CD14-positive monocyte (primary cell): Measurements from ENCODE around the gene SIPA1L3. TPM values are rescaled to one million over a fixed set of nuclear protein-coding genes. Genes with fewer than 3 reads are reported as not detected.

Source experiments
- DNase-seq, 3 donors: peaks; one replicate each; pipeline ENCODE4 v3.0.0-alpha.2; 2011 to 2022
- H2AFZ ChIP-seq: 2 replicates; pipeline ENCODE4 v1.6.0; 2012; ENCODE audit warnings: mild to moderate bottlenecking, low read depth, low read length, inconsistent platforms; ENCODE audit not compliant: insufficient read depth, poor library complexity, severe bottlenecking
- H3K27ac ChIP-seq, 2 donors: 1 replicate in 1 of 2; 2 replicates in 1 of 2; pipeline ENCODE4 v1.5.1; 2012 to 2013; ENCODE audit warnings: low read length in 2 of 2, control low read depth in 1 of 2, inconsistent platforms in 1 of 2, low read depth in 1 of 2, mild to moderate bottlenecking in 1 of 2
- H3K27me3 ChIP-seq, 2 donors: one replicate each; pipeline versions ENCODE4 v1.6.0 to v1.6.1; 2011 to 2013; ENCODE audit warnings: low read length in 2 of 2; ENCODE audit not compliant: control insufficient read depth in 2 of 2, insufficient read depth in 2 of 2
- H3K36me3 ChIP-seq, 2 donors: replicated peaks in 1 of 2; 1 replicate in 1 of 2; 2 replicates in 1 of 2; pipeline versions ENCODE4 v1.5.1 to v1.6.1; 2012 to 2013; ENCODE audit warnings: low read length in 2 of 2, control low read depth in 1 of 2, inconsistent platforms in 1 of 2, mild to moderate bottlenecking in 1 of 2; ENCODE audit not compliant: insufficient read depth in 2 of 2, control insufficient read depth in 1 of 2
- H3K4me1 ChIP-seq, 2 donors: 1 replicate in 1 of 2; 2 replicates in 1 of 2; pipeline versions ENCODE4 v1.5.1 to v1.6.1; 2012 to 2013; ENCODE audit warnings: low read length in 2 of 2, control low read depth in 1 of 2, inconsistent platforms in 1 of 2, mild to moderate bottlenecking in 1 of 2, moderate library complexity in 1 of 2; ENCODE audit not compliant: insufficient read depth in 2 of 2, control insufficient read depth in 1 of 2
- H3K4me2 ChIP-seq: replicated peaks from 2 replicates; pipeline ENCODE3; 2012; ENCODE audit warnings: low read length, moderate library complexity, mild to moderate bottlenecking; ENCODE audit not compliant: poor library complexity, severe bottlenecking; ENCODE audit errors: extremely low read depth
- H3K4me3 ChIP-seq, 3 experiments: fragments of 200-600 bp in 1 of 3; sonication (generic) in 1 of 3; replicated peaks in 1 of 3; 1 replicate in 2 of 3; 2 replicates in 1 of 3; pipeline ENCODE4 v1.5.1; 2011 to 2013; ENCODE audit warnings: low read length in 3 of 3, mild to moderate bottlenecking in 3 of 3, control low read depth in 2 of 3, low read depth in 2 of 3, inconsistent platforms in 1 of 3, moderate library complexity in 1 of 3
- H3K79me2 ChIP-seq: 2 replicates; pipeline ENCODE4 v1.6.0; 2012; ENCODE audit warnings: mild to moderate bottlenecking, control low read depth, inconsistent platforms, low read length, moderate library complexity; ENCODE audit not compliant: insufficient read depth
- H3K9ac ChIP-seq: 2 replicates; pipeline ENCODE4 v1.6.0; 2017; ENCODE audit warnings: low read length, mild to moderate bottlenecking; ENCODE audit not compliant: insufficient read depth, poor library complexity, severe bottlenecking
- H3K9me3 ChIP-seq, 2 donors: replicated peaks in 1 of 2; 1 replicate in 1 of 2; 2 replicates in 1 of 2; pipeline versions ENCODE4 v1.5.1 to v1.6.1; 2012 to 2013; ENCODE audit warnings: low read length in 2 of 2, control low read depth in 1 of 2; ENCODE audit not compliant: control insufficient read depth in 1 of 2, insufficient read depth in 1 of 2
- H4K20me1 ChIP-seq: 2 replicates; pipeline ENCODE4 v1.6.0; 2012; ENCODE audit warnings: mild to moderate bottlenecking, low read length, control low read depth, moderate library complexity; ENCODE audit not compliant: insufficient read depth
- H3K27ac Mint-ChIP-seq, 7 donors: one replicate each; pipeline ENCODE4 v1.8.0; 2020; ENCODE audit warnings: mild to moderate bottlenecking in 7 of 7, mixed read lengths in 7 of 7, moderate library complexity in 6 of 7, inconsistent platforms in 2 of 7
- H3K27me3 Mint-ChIP-seq, 3 donors: one replicate each; pipeline ENCODE4 v1.8.0; 2021 to 2022; ENCODE audit warnings: low read depth in 3 of 3, mild to moderate bottlenecking in 3 of 3, mixed read lengths in 3 of 3, moderate library complexity in 3 of 3, inconsistent platforms in 1 of 3
- H3K36me3 Mint-ChIP-seq, 2 donors: one replicate each; pipeline ENCODE4 v1.8.0; 2020; ENCODE audit warnings: mixed read lengths in 2 of 2, inconsistent platforms in 1 of 2, mild to moderate bottlenecking in 1 of 2
- H3K4me1 Mint-ChIP-seq: one replicate; pipeline ENCODE4 v1.8.0; 2020; ENCODE audit warnings: mild to moderate bottlenecking, mixed read lengths
- H3K4me3 Mint-ChIP-seq, 2 donors: one replicate each; pipeline ENCODE4 v1.8.0; 2020; ENCODE audit warnings: mild to moderate bottlenecking in 2 of 2, mixed read lengths in 2 of 2, moderate library complexity in 1 of 2
- H3K9me3 Mint-ChIP-seq, 7 donors: one replicate each; pipeline ENCODE4 v1.8.0; 2020 to 2022; ENCODE audit warnings: mixed read lengths in 7 of 7, mild to moderate bottlenecking in 6 of 7, moderate library complexity in 6 of 7, inconsistent platforms in 2 of 7
- WGBS: methylation state at CpG from one replicate; pipeline ENCODE4 v1.1.5; 2013; ENCODE audit warnings: missing lambda C conversion rate; ENCODE audit not compliant: insufficient coverage; 5-methylcytosine and 5-hydroxymethylcytosine counted together
- intact Hi-C, 2 donors: fragments of 100-400 bp; cut with micrococcal nuclease; formaldehyde crosslinking; loops; one replicate each; pipeline versions ENCODE4 v1.15.0 to v1.15.1; 2023
- polyA plus RNA-seq, 3 donors: library from polyadenylated mRNA; depleted of rRNA in 1 of 3; unstranded in 2 of 3; stranded (reverse) in 1 of 3; fragments of 300-500 nt in 2 of 3; fragments of >200 nt in 1 of 3; fragmentation: Illumina TruSeq in 2 of 3; gene quantifications; 1 replicate in 2 of 3; 2 replicates in 1 of 3; pipeline ENCODE4 v1.2.3, GENCODE V29; 2012 to 2021
- TF ChIP-seq, protein P1 (sequence below): fragments of 200-600 bp; IDR thresholded peaks from one replicate; pipeline ENCODE4 v1.8.0; 2022; ENCODE audit warnings: antibody characterized with exemption, mild to moderate bottlenecking

Gene SIPA1L3
- polyA plus RNA-seq, 3 donors: 0.55 to 4.5 (median 0.99) TPM

DNA sequence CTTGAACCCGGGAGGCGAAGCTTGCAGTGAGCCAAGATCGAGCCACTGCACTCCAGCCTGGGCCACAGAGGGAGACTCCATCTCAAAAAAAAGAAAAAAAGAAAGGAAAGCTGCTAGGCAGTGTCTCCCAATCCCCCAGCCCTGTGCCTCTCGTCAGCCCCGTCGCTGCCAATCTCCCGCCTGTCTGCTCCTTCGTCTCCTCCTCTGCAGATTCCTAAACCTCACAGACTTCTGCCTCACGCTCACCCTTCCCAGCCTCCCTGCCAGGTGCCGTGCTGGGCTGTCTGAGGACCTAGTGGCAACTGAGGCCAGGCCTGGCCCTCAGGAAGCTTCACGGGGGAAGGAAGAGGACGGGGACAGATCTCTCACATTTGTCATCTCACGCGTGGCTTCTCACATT, 295.5 kb downstream of the SIPA1L3 start:
- H2AFZ ChIP-seq: no peak overlapping the region
- H3K9me3 Mint-ChIP-seq: no peaks in the 10 kb centered on the region
- TF ChIP-seq, protein P1, sequence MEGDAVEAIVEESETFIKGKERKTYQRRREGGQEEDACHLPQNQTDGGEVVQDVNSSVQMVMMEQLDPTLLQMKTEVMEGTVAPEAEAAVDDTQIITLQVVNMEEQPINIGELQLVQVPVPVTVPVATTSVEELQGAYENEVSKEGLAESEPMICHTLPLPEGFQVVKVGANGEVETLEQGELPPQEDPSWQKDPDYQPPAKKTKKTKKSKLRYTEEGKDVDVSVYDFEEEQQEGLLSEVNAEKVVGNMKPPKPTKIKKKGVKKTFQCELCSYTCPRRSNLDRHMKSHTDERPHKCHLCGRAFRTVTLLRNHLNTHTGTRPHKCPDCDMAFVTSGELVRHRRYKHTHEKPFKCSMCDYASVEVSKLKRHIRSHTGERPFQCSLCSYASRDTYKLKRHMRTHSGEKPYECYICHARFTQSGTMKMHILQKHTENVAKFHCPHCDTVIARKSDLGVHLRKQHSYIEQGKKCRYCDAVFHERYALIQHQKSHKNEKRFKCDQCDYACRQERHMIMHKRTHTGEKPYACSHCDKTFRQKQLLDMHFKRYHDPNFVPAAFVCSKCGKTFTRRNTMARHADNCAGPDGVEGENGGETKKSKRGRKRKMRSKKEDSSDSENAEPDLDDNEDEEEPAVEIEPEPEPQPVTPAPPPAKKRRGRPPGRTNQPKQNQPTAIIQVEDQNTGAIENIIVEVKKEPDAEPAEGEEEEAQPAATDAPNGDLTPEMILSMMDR: no peak
- H3K9ac ChIP-seq: no peak overlapping the region
- no peak overlapping the region for H3K27ac Mint-ChIP-seq
- H3K79me2 ChIP-seq: no peaks in the 10 kb centered on the region
- no peaks in the 10 kb centered on the region for H3K4me1 ChIP-seq
- peaks cover 2% of the 10 kb centered on the region for H3K4me1 Mint-ChIP-seq
- intact Hi-C loops: no loop called here
- no peaks in the 10 kb centered on the region for H4K20me1 ChIP-seq
- H3K27me3 Mint-ChIP-seq: peaks cover 0 to 3% (median 0%) of the 10 kb centered on the region in 3 donors
- no peak for DNase-seq
- no peaks in the 10 kb centered on the region for H3K27me3 ChIP-seq
- no peaks in the 10 kb centered on the region for H3K9me3 ChIP-seq
- no peak overlapping the region for H3K27ac ChIP-seq
- peaks cover 13 to 18% of the 10 kb centered on the region in 2 donors for H3K36me3 ChIP-seq
- H3K4me3 ChIP-seq: no peak overlapping the region
- 100% methylated on average over 10 of the region's 14 CpGs for WGBS
- no peak overlapping the region for H3K4me3 Mint-ChIP-seq
- H3K4me2 ChIP-seq: no peak overlapping the region
- H3K36me3 Mint-ChIP-seq: peaks cover 32 to 60% of the 10 kb centered on the region in 2 donors

DNA sequence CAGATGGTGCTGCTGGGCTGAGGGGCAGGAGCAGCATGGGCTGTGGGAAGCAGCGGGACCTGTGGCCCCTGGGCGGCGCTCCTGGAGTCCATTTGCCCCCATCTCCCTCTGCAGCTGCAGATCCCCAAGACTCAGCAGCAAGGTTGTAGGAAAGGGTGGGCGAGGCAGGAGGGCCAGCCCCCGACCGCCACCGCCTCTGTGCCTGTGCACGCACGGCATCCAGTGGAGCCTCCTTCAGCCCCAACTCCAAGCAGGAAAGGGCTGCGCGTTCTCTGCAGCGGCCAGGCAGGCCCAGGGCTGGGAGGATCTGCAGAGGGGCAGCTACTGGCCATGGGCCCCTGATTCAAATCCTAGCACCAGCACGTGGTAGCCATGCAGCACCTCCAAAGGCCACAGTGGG, 296.2 kb downstream of the SIPA1L3 start:
- TF ChIP-seq, protein P1: no peak
- Histone ChIP-seq H3K9ac (no peak overlapping the region), H3K4me3 (no peak overlapping the region), H3K79me2 (no peaks in the 10 kb centered on the region), H2AFZ (no peak overlapping the region), H4K20me1 (no peaks in the 10 kb centered on the region), H3K27me3 (no peaks in the 10 kb centered on the region), H3K4me2 (no peak overlapping the region), H3K4me1 (no peaks in the 10 kb centered on the region), H3K27ac (no peak overlapping the region), H3K36me3 (peaks cover 13 to 17% of the 10 kb centered on the region in 2 donors), H3K9me3 (no peaks in the 10 kb centered on the region)
- peaks cover 0 to under 1% (median 0%) of the 10 kb centered on the region in 7 donors for H3K9me3 Mint-ChIP-seq
- WGBS: 92% methylated on average over 12 of the region's 13 CpGs
- H3K4me1 Mint-ChIP-seq: peaks cover 2% of the 10 kb centered on the region
- DNase-seq: no peak
- H3K27ac Mint-ChIP-seq: no peak overlapping the region
- H3K4me3 Mint-ChIP-seq: no peak overlapping the region
- peaks cover 0 to 2% (median 2%) of the 10 kb centered on the region in 3 donors for H3K27me3 Mint-ChIP-seq
- intact Hi-C loops: no loop called here
- H3K36me3 Mint-ChIP-seq: peaks cover 32 to 56% of the 10 kb centered on the region in 2 donors
